Glutamatergic neuron (in vitro differentiated cells): Measurements from ENCODE around the gene TIMM17B. TPM values are rescaled to one million over a fixed set of nuclear protein-coding genes. Genes with fewer than 3 reads are reported as not detected.
"Not testable (repeated sequence)": the region's sequence is repeated elsewhere in the genome, so short reads cannot be mapped to it uniquely, and the experiment has no call there.

Source experiments
- DNase-seq: peaks from one replicate; pipeline ENCODE4 v3.0.0; 2022
- H3K27ac Mint-ChIP-seq: one replicate; pipeline ENCODE4 v1.8.0; 2020; ENCODE audit warnings: mild to moderate bottlenecking, mixed read lengths, inconsistent platforms; ENCODE audit not compliant: unreplicated experiment
- H3K27me3 Mint-ChIP-seq: one replicate; pipeline ENCODE4 v1.8.0; 2020; ENCODE audit warnings: mild to moderate bottlenecking, moderate library complexity, mixed read lengths, inconsistent platforms; ENCODE audit not compliant: unreplicated experiment
- H3K36me3 Mint-ChIP-seq: one replicate; pipeline ENCODE4 v1.8.0; 2020; ENCODE audit warnings: mild to moderate bottlenecking, mixed read lengths, inconsistent platforms; ENCODE audit not compliant: unreplicated experiment
- H3K4me1 Mint-ChIP-seq: one replicate; pipeline ENCODE4 v1.8.0; 2020; ENCODE audit warnings: mild to moderate bottlenecking, low read depth, mixed read lengths, inconsistent platforms; ENCODE audit not compliant: unreplicated experiment
- H3K4me3 Mint-ChIP-seq: one replicate; pipeline ENCODE4 v1.8.0; 2020; ENCODE audit warnings: mild to moderate bottlenecking, mixed read lengths, inconsistent platforms; ENCODE audit not compliant: unreplicated experiment
- H3K9me3 Mint-ChIP-seq: one replicate; pipeline ENCODE4 v1.8.0; 2020; ENCODE audit warnings: mild to moderate bottlenecking, moderate library complexity, mixed read lengths, inconsistent platforms; ENCODE audit not compliant: unreplicated experiment
- total RNA-seq: library from RNA; stranded (reverse); fragmentation: NEBNext Ultra II Directional; extraction: Animal tissue kit (Norgen Biotek cat#: 25700); gene quantifications from one replicate; pipeline ENCODE4 v1.2.1, GENCODE V29; 2021; ENCODE audit not compliant: unreplicated experiment
- TF ChIP-seq, protein P1 (sequence below): fragments of 200-600 bp; sonication (generic); IDR thresholded peaks from one replicate; pipeline ENCODE4 v1.5.0; 2021; ENCODE audit not compliant: partially characterized antibody, unreplicated experiment

Gene TIMM17B
- total RNA-seq, 1 donor from 2014 or later = 71.8 TPM

GRCh38 chrX:48890934-48891401, 6.6 kb downstream of the TIMM17B start:
- no peaks in the 10 kb centered on the region for H3K36me3 Mint-ChIP-seq
- peaks cover 3% of the 10 kb centered on the region for H3K27me3 Mint-ChIP-seq
- H3K4me1 Mint-ChIP-seq = peaks cover 4% of the 10 kb centered on the region
- H3K4me3 Mint-ChIP-seq = peak overlapping the region; percentile 89
- TF ChIP-seq, protein P1, sequence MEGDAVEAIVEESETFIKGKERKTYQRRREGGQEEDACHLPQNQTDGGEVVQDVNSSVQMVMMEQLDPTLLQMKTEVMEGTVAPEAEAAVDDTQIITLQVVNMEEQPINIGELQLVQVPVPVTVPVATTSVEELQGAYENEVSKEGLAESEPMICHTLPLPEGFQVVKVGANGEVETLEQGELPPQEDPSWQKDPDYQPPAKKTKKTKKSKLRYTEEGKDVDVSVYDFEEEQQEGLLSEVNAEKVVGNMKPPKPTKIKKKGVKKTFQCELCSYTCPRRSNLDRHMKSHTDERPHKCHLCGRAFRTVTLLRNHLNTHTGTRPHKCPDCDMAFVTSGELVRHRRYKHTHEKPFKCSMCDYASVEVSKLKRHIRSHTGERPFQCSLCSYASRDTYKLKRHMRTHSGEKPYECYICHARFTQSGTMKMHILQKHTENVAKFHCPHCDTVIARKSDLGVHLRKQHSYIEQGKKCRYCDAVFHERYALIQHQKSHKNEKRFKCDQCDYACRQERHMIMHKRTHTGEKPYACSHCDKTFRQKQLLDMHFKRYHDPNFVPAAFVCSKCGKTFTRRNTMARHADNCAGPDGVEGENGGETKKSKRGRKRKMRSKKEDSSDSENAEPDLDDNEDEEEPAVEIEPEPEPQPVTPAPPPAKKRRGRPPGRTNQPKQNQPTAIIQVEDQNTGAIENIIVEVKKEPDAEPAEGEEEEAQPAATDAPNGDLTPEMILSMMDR = no peak
- peak overlapping the region; percentile 87 for H3K27ac Mint-ChIP-seq
- peak; percentile 19 for DNase-seq
- peaks cover 5% of the 10 kb centered on the region for H3K9me3 Mint-ChIP-seq

DNA sequence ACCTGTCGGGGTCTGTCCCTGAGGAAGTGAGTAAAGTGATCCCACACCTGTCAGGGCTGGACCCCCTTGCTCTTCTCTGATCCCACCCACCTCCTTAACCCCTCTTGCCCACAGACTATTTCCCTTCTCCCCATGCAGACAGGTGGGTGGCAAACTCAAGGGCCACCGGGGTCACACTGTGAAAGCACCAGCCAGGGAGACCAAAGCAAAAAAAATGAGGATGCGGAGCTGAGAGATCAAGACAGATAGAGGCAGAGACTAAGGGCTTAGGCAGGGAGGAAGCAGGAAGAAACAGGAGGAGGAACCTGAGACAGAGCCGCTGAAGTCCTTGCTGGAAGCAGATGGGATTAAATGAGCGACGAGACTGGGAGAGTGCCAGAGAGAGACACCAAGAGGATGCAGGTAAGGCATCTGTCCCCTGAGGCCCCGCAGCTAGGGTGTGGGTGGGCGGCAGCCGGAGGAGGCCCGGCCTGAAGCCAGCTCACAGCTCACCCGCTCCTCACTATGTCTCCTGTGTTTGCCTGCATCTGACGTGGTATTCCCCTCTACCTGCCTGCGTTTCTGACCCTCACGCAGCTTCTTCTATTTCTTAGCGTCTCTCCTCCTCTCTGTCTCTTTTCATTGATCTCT, 7.2 kb downstream of the TIMM17B start:
- Mint-ChIP-seq H3K27ac (peak overlapping the region; percentile 87), H3K4me3 (peak overlapping the region; percentile 89), H3K4me1 (peaks cover 4% of the 10 kb centered on the region), H3K27me3 (peaks cover 3% of the 10 kb centered on the region), H3K36me3 (no peaks in the 10 kb centered on the region), H3K9me3 (peaks cover 5% of the 10 kb centered on the region)
- no peak for DNase-seq
- TF ChIP-seq, protein P1 = no peak

GRCh38 chrX:48886586-48886985, 11.0 kb downstream of the TIMM17B start:
- H3K36me3 Mint-ChIP-seq, DNase-seq, H3K9me3 Mint-ChIP-seq, H3K27ac Mint-ChIP-seq, H3K27me3 Mint-ChIP-seq, H3K4me3 Mint-ChIP-seq, H3K4me1 Mint-ChIP-seq: not testable (repeated sequence)

- H3K27me3 Mint-ChIP-seq = no peaks in the 10 kb centered on the region
- H3K36me3 Mint-ChIP-seq = no peaks in the 10 kb centered on the region
- H3K4me3 Mint-ChIP-seq = no peak overlapping the region
- TF ChIP-seq, protein P1 = no peak
- H3K27ac Mint-ChIP-seq = no peak overlapping the region
- H3K9me3 Mint-ChIP-seq = no peaks in the 10 kb centered on the region
- no peak for DNase-seq
- no peaks in the 10 kb centered on the region for H3K4me1 Mint-ChIP-seq
Measured at GRCh38 chrX:48883729-48884128, 13.8 kb downstream of the TIMM17B start.

GRCh38 chrX:48876944-48877343, 20.6 kb downstream of the TIMM17B start:
- not testable (repeated sequence) for H3K9me3 Mint-ChIP-seq, H3K27ac Mint-ChIP-seq, H3K27me3 Mint-ChIP-seq, DNase-seq, H3K36me3 Mint-ChIP-seq, H3K4me1 Mint-ChIP-seq, H3K4me3 Mint-ChIP-seq

- H3K27me3 Mint-ChIP-seq, H3K27ac Mint-ChIP-seq, H3K4me3 Mint-ChIP-seq, DNase-seq, H3K36me3 Mint-ChIP-seq, H3K4me1 Mint-ChIP-seq, H3K9me3 Mint-ChIP-seq: not testable (repeated sequence)
Measured at GRCh38 chrX:48872017-48872416, 25.6 kb downstream of the TIMM17B start.
